Mesendoderm (in vitro differentiated cells): ENCODE measurements around the gene MAEL.

Experiments
- DNase-seq: peaks from one replicate; pipeline ENCODE4 v3.0.0; 2013
- H2AK5ac ChIP-seq: 2 replicates; pipeline ENCODE4 v1.6.1; 2013; ENCODE audit warnings: low read length, inconsistent platforms
- H2BK120ac ChIP-seq: 2 replicates; pipeline ENCODE4 v1.6.1; 2013; ENCODE audit warnings: low read depth, mild to moderate bottlenecking, low read length, moderate library complexity, mixed read lengths
- H2BK15ac ChIP-seq: replicated peaks from 2 replicates; pipeline ENCODE4 v1.6.1; 2013; ENCODE audit warnings: low read depth, mild to moderate bottlenecking, moderate library complexity
- H2BK5ac ChIP-seq: 2 replicates; pipeline ENCODE4 v1.6.1; 2013; ENCODE audit warnings: low read length, inconsistent platforms
- H3K18ac ChIP-seq: 2 replicates; pipeline ENCODE4 v1.6.1; 2013; ENCODE audit warnings: mild to moderate bottlenecking, low read length, mixed read lengths
- H3K23ac ChIP-seq: one replicate; pipeline ENCODE4 v1.6.1; 2013; ENCODE audit warnings: low read length
- H3K27ac ChIP-seq: 2 replicates; pipeline ENCODE4 v1.5.1; 2013; ENCODE audit warnings: low read depth, mild to moderate bottlenecking, inconsistent platforms, low read length, moderate library complexity
- H3K27me3 ChIP-seq: 2 replicates; pipeline ENCODE4 v1.6.1; 2013; ENCODE audit warnings: low read length, control low read depth, mild to moderate bottlenecking, inconsistent platforms; ENCODE audit not compliant: insufficient read depth, poor library complexity
- H3K36me3 ChIP-seq: 2 replicates; pipeline ENCODE4 v1.6.1; 2013; ENCODE audit warnings: low read length, inconsistent platforms; ENCODE audit not compliant: control insufficient read depth, insufficient read depth
- H3K4ac ChIP-seq: one replicate; pipeline ENCODE4 v1.6.1; 2013; ENCODE audit warnings: low read depth, mild to moderate bottlenecking, low read length, moderate library complexity
- H3K4me1 ChIP-seq: 2 replicates; pipeline ENCODE4 v1.6.1; 2013; ENCODE audit warnings: low read depth, low read length, inconsistent platforms; ENCODE audit not compliant: control insufficient read depth
- H3K4me2 ChIP-seq: 2 replicates; pipeline ENCODE4 v1.6.1; 2013; ENCODE audit warnings: low read length
- H3K4me3 ChIP-seq: 2 replicates; pipeline ENCODE4 v1.5.1; 2013; ENCODE audit warnings: mild to moderate bottlenecking, low read length
- H3K56ac ChIP-seq: one replicate; pipeline ENCODE4 v1.6.1; 2013; ENCODE audit warnings: low read length
- H3K79me1 ChIP-seq: 2 replicates; pipeline ENCODE4 v1.6.1; 2013; ENCODE audit warnings: low read length, inconsistent platforms
- H3K79me2 ChIP-seq: 2 replicates; pipeline ENCODE4 v1.6.1; 2013; ENCODE audit warnings: mild to moderate bottlenecking, low read length; ENCODE audit not compliant: control insufficient read depth, insufficient read depth
- H3K9ac ChIP-seq: 2 replicates; pipeline ENCODE4 v1.6.1; 2013; ENCODE audit warnings: low read length, inconsistent platforms
- H4K5ac ChIP-seq: one replicate; pipeline ENCODE4 v1.6.1; 2013; ENCODE audit warnings: low read length
- H4K8ac ChIP-seq: one replicate; pipeline ENCODE4 v1.6.1; 2013; ENCODE audit warnings: low read depth, mild to moderate bottlenecking, control low read depth, low read length, moderate library complexity
- WGBS: extraction: QIAGEN DNeasy Blood & Tissue Kit; methylation state at CpG from one replicate; pipeline ENCODE4 v1.1.7; 2013; ENCODE audit warnings: low lambda C conversion rate, missing lambda C conversion rate; ENCODE audit not compliant: insufficient coverage; ENCODE audit errors: extremely low coverage; 5-methylcytosine and 5-hydroxymethylcytosine counted together

MAEL gene

GRCh38 chr1:166974647-166975345 lies 14.3 kb upstream of the MAEL start:
- WGBS, result no CpG with 5 or more reads among the region's 17 CpGs

GRCh38 chr1:166975361-166976129 lies 13.5 kb upstream of the MAEL start, which contains the start of gene ILDR2:
Gene ILDR2, minus strand, starts transcription at chr1:166975540. Its CDS starts 272 bp downstream, at chr1:166975268.
- Histone ChIP-seq H4K5ac (no peak within 1 kb of the TSS), H2BK120ac (no peak within 1 kb of the TSS), H3K27ac (no peak within 1 kb of the TSS), H3K4ac (no peak within 1 kb of the TSS), H2AK5ac (no peak within 1 kb of the TSS), H3K4me1 (no peaks in the 10 kb centered on the region), H3K79me1 (no peaks in the 10 kb centered on the region), H3K79me2 (no peaks in the 10 kb centered on the region), H2BK5ac (no peak within 1 kb of the TSS), H3K18ac (peak within 1 kb of the TSS; percentile 4), H3K56ac (peak within 1 kb of the TSS; percentile 70), H3K4me2 (peak within 1 kb of the TSS; percentile 78), H3K27me3 (peaks cover 34% of the 10 kb centered on the region), H3K9ac (peak within 1 kb of the TSS; percentile 61), H4K8ac (no peak within 1 kb of the TSS), H3K23ac (peak within 1 kb of the TSS; percentile 38), H2BK15ac (no peak within 1 kb of the TSS), H3K36me3 (no peaks in the 10 kb centered on the region), H3K4me3 (peak within 1 kb of the TSS; percentile 47)
- DNase-seq, result peak; percentile 71
- WGBS, result no CpG with 5 or more reads among the region's 97 CpGs

More at GRCh38 chr1:166974647-166975345, 14.3 kb upstream of the MAEL start:
- H2AK5ac ChIP-seq, result no peak overlapping the region
- no peaks in the 10 kb centered on the region for H3K4me1 ChIP-seq
- H3K27me3 ChIP-seq, result peaks cover 34% of the 10 kb centered on the region
- no peak overlapping the region for H3K9ac ChIP-seq
- peak overlapping the region; percentile 47 for H3K4me3 ChIP-seq
- H4K5ac ChIP-seq, result no peak overlapping the region
- H3K18ac ChIP-seq, result no peak overlapping the region
- H3K23ac ChIP-seq, result peak overlapping the region; percentile 38
- H3K4me2 ChIP-seq, result peak overlapping the region; percentile 56
- H2BK120ac ChIP-seq, result no peak overlapping the region
- H3K36me3 ChIP-seq, result no peaks in the 10 kb centered on the region
- H3K4ac ChIP-seq, result no peak overlapping the region
- no peak overlapping the region for H2BK15ac ChIP-seq
- H4K8ac ChIP-seq, result no peak overlapping the region
- DNase-seq, result peak; percentile 3
- no peaks in the 10 kb centered on the region for H3K79me2 ChIP-seq
- H2BK5ac ChIP-seq, result no peak overlapping the region
- H3K79me1 ChIP-seq, result no peaks in the 10 kb centered on the region
- no peak overlapping the region for H3K56ac ChIP-seq
- H3K27ac ChIP-seq, result no peak overlapping the region

DNA sequence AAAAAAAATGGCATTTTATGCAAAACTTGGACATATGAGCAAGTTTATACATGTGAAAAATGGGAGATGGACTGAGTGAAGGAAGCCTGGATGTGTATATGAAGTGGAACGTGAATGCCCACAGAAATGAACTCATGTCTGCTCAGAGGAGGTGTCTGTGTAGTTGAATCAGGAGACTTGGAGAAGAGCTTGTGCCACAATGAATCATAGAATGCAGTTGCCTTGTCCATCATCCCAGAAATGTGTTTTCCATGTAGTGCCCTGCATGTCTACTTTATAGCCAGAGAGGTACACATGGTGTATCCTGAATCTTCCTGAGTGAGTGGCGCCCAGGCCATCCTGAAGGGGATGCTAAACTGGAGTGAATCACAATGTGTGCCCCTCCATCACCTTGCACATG lies 11.1 kb upstream of the MAEL start:
- H3K36me3 ChIP-seq, result no peaks in the 10 kb centered on the region
- H3K4me1 ChIP-seq, result no peaks in the 10 kb centered on the region
- WGBS, result no CpG with 5 or more reads among the region's 2 CpGs
- peaks cover 36% of the 10 kb centered on the region for H3K27me3 ChIP-seq
- H3K18ac ChIP-seq, result no peak overlapping the region
- H3K4me3 ChIP-seq, result no peak overlapping the region
- H3K9ac ChIP-seq, result no peak overlapping the region
- H3K4me2 ChIP-seq, result no peak overlapping the region
- no peaks in the 10 kb centered on the region for H3K79me2 ChIP-seq
- H3K4ac ChIP-seq, result no peak overlapping the region
- no peaks in the 10 kb centered on the region for H3K79me1 ChIP-seq
- H4K5ac ChIP-seq, result no peak overlapping the region
- H3K56ac ChIP-seq, result no peak overlapping the region
- no peak overlapping the region for H2BK120ac ChIP-seq
- H2BK5ac ChIP-seq, result no peak overlapping the region
- DNase-seq, result no peak
- H3K27ac ChIP-seq, result no peak overlapping the region
- H4K8ac ChIP-seq, result no peak overlapping the region
- H2AK5ac ChIP-seq, result no peak overlapping the region
- H3K23ac ChIP-seq, result no peak overlapping the region
- no peak overlapping the region for H2BK15ac ChIP-seq

GRCh38 chr1:166978821-166979220 lies 10.3 kb upstream of the MAEL start:
- Histone ChIP-seq H4K8ac (no peak overlapping the region), H3K27ac (no peak overlapping the region), H3K18ac (no peak overlapping the region), H3K4me3 (no peak overlapping the region), H3K27me3 (peaks cover 33% of the 10 kb centered on the region), H3K4me2 (no peak overlapping the region), H3K79me1 (no peaks in the 10 kb centered on the region), H3K23ac (no peak overlapping the region), H2AK5ac (no peak overlapping the region), H2BK120ac (no peak overlapping the region), H3K4ac (no peak overlapping the region), H2BK15ac (no peak overlapping the region), H3K4me1 (no peaks in the 10 kb centered on the region), H4K5ac (no peak overlapping the region), H3K79me2 (no peaks in the 10 kb centered on the region), H3K36me3 (no peaks in the 10 kb centered on the region), H2BK5ac (no peak overlapping the region), H3K56ac (no peak overlapping the region), H3K9ac (no peak overlapping the region)
- no CpG with 5 or more reads among the region's 1 CpG for WGBS
- DNase-seq, result no peak

DNA sequence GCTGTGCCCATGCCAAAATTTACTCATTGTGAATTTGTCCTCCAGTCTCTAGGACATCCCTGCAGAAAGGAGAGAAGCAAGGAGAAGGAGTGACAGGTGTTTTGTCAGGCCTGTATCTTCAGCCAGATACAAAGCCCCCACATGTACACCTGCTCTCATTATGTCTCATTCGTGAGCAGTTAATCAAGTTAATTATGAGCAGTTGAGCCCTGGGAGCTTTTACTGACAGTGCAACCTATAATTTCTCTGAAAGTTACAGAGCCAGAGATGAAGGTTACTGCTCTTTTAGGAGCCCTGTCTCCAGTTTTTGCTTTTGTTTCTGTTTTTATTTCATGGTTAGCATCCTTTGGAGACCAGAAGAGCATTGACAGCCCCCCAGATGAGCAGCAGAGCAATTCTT lies 8.7 kb upstream of the MAEL start:
- Histone ChIP-seq H2BK120ac (no peak overlapping the region), H2BK15ac (no peak overlapping the region), H3K4ac (no peak overlapping the region), H3K79me2 (no peaks in the 10 kb centered on the region), H3K36me3 (no peaks in the 10 kb centered on the region), H3K18ac (no peak overlapping the region), H3K27ac (no peak overlapping the region), H2AK5ac (no peak overlapping the region), H3K4me2 (no peak overlapping the region), H3K56ac (no peak overlapping the region), H3K4me1 (no peaks in the 10 kb centered on the region), H3K79me1 (no peaks in the 10 kb centered on the region), H4K8ac (no peak overlapping the region), H3K4me3 (no peak overlapping the region), H3K9ac (no peak overlapping the region), H2BK5ac (no peak overlapping the region), H3K27me3 (peaks cover 19% of the 10 kb centered on the region), H3K23ac (no peak overlapping the region), H4K5ac (no peak overlapping the region)
- WGBS, result no CpG with 5 or more reads among the region's 1 CpG
- no peak for DNase-seq
